Body of pancreas (tissue), 4 donors: ENCODE data around the gene ACTA2. TPM values are rescaled to one million over a fixed set of nuclear protein-coding genes. Genes with fewer than 3 reads are reported as not detected.

Experiments used
- ATAC-seq: fragments of 150-250 bp; one replicate; pipeline ENCODE4 v1.9.1; 2016
- DNase-seq, 4 donors: peaks; one replicate each; pipeline ENCODE4 v3.0.0-alpha.2; 2019
- H3K27ac ChIP-seq, 4 donors: fragments of 200-600 bp; sonication (generic); 1 replicate in 3 of 4; 2 replicates in 1 of 4; pipeline versions ENCODE4 v1.5.1 to v1.6.1; 2016 to 2019; ENCODE audit warnings: mild to moderate bottlenecking in 1 of 4, mixed read lengths in 1 of 4, moderate library complexity in 1 of 4
- H3K27me3 ChIP-seq, 2 donors: fragments of 200-600 bp; sonication (generic); one replicate each; pipeline ENCODE4 v1.6.0; 2016; ENCODE audit warnings: mild to moderate bottlenecking in 1 of 2
- H3K36me3 ChIP-seq, 2 donors: fragments of 200-600 bp; sonication (generic); replicated peaks in 1 of 2; 2 replicates each; pipeline ENCODE4 v1.5.1; 2016; ENCODE audit warnings: low read depth in 2 of 2; ENCODE audit not compliant: insufficient read depth in 1 of 2
- H3K4me1 ChIP-seq: fragments of 200-600 bp; sonication (generic); one replicate; pipeline ENCODE4 v1.6.0; 2016
- H3K4me3 ChIP-seq, 2 donors: fragments of 200-600 bp; sonication (generic); 1 replicate in 1 of 2; 2 replicates in 1 of 2; pipeline ENCODE4 v1.5.1; 2016 to 2019
- H3K9me3 ChIP-seq, 3 donors: fragments of 200-600 bp; sonication (generic); 1 replicate in 2 of 3; 2 replicates in 1 of 3; pipeline ENCODE4 v1.5.1; 2016
- CTCF ChIP-seq, 7 experiments: fragments of 450-650 bp in 4 of 7; fragments of 200-600 bp in 3 of 7; sonication (generic) in 3 of 7; IDR thresholded peaks; one replicate each; pipeline ENCODE4 v1.5.1; 2016 to 2019; ENCODE audit warnings: antibody characterized with exemption in 7 of 7
- POLR2A ChIP-seq, 3 donors: fragments of 450-650 bp; IDR thresholded peaks; one replicate each; pipeline ENCODE4 v1.6.1; 2016; ENCODE audit warnings: antibody characterized with exemption in 3 of 3, mild to moderate bottlenecking in 2 of 3
- WGBS, 2 donors: methylation state at CpG; one replicate each; pipeline ENCODE4 v1.1.5; 2017; 5-methylcytosine and 5-hydroxymethylcytosine counted together
- intact Hi-C: fragments of 100-400 bp; cut with DNase I; formaldehyde crosslinking; loops from one replicate; pipeline ENCODE4 v1.15.1; 2023
- total RNA-seq, 2 donors: library from RNA; depleted of rRNA; stranded (reverse); fragments of >200 nt; gene quantifications; one replicate each; pipeline ENCODE4 v1.1.0, GENCODE V29; 2016

ACTA2 gene
- total RNA-seq, 2 donors from 2014 or later: 41.5 to 136 TPM

- Histone ChIP-seq H3K4me1 (no peaks in the 10 kb centered on the region), H3K9me3 (no peaks in the 10 kb centered on the region), H3K27me3 (no peaks in the 10 kb centered on the region), H3K36me3 (no peaks in the 10 kb centered on the region), H3K4me3 (no peak overlapping the region), H3K27ac (no peak overlapping the region)
- intact Hi-C loops: no loop called here
- ATAC-seq (no peak), DNase-seq (no peak)
- TF ChIP-seq CTCF (IDR thresholded peaks at IDR 0.05) (no peak), POLR2A (IDR thresholded peaks at IDR 0.05) (no peak)
- 71 to 76% methylated on average over 2 of the region's 2 CpGs for WGBS, 2 donors
Observed at GRCh38 chr10:88922041-88922440, 30.5 kb downstream of the ACTA2 start.

- no peaks in the 10 kb centered on the region for H3K4me1 ChIP-seq
- intact Hi-C loops: no loop called here
- H3K36me3 ChIP-seq: no peaks in the 10 kb centered on the region
- no peak overlapping the region for H3K4me3 ChIP-seq
- ATAC-seq (no peak), DNase-seq (no peak)
- H3K27me3 ChIP-seq: no peaks in the 10 kb centered on the region
- no peaks in the 10 kb centered on the region for H3K9me3 ChIP-seq
- WGBS, 2 donors: 68 to 69% methylated on average over 3 of the region's 3 CpGs
- TF ChIP-seq CTCF (IDR thresholded peaks at IDR 0.05) (no peak), POLR2A (IDR thresholded peaks at IDR 0.05) (no peak)
- no peak overlapping the region for H3K27ac ChIP-seq
Observed at GRCh38 chr10:88920986-88921593, 31.5 kb downstream of the ACTA2 start.

- WGBS, 2 donors: 27 to 39% methylated on average over 2 of the region's 2 CpGs
- no peaks in the 10 kb centered on the region for H3K27me3 ChIP-seq
- intact Hi-C loops: no loop called here
Observed at GRCh38 chr10:88920198-88920597, 32.4 kb downstream of the ACTA2 start.

GRCh38 chr10:88919041-88919440, 33.5 kb downstream of the ACTA2 start:
- Histone ChIP-seq H3K27ac (no peak overlapping the region), H3K27me3 (no peaks in the 10 kb centered on the region), H3K4me3 (no peak overlapping the region), H3K4me1 (no peaks in the 10 kb centered on the region), H3K9me3 (no peaks in the 10 kb centered on the region), H3K36me3 (no peaks in the 10 kb centered on the region)
- TF ChIP-seq POLR2A (IDR thresholded peaks at IDR 0.05) (no peak), CTCF (IDR thresholded peaks at IDR 0.05) (no peak)
- ATAC-seq (no peak), DNase-seq (no peak)
- intact Hi-C loops: no loop called here
- 75 to 83% methylated on average over 1 of the region's 1 CpG for WGBS, 2 donors

More at GRCh38 chr10:88920198-88920597, 32.4 kb downstream of the ACTA2 start:
- ATAC-seq (no peak), DNase-seq (no peak)
- Histone ChIP-seq H3K9me3 (no peaks in the 10 kb centered on the region), H3K4me3 (no peak overlapping the region), H3K36me3 (no peaks in the 10 kb centered on the region), H3K27ac (no peak overlapping the region), H3K4me1 (no peaks in the 10 kb centered on the region)
- no peak for TF ChIP-seq CTCF (IDR thresholded peaks at IDR 0.05)
- TF ChIP-seq POLR2A (IDR thresholded peaks at IDR 0.05): no peak
